Measurements from ENCODE around the gene SLC33A1.
"Not testable (repeated sequence)": the region's sequence is repeated elsewhere in the genome, so short reads cannot be mapped to it uniquely, and the experiment has no call there.

SLC33A1 gene

GRCh38 chr3:155862290-155862982, 8.2 kb upstream of the SLC33A1 start:
- DNase-seq (ENCODE audit: low read depth, low spot score) = not testable (repeated sequence)

GRCh38 chr3:155861476-155862183, 7.4 kb upstream of the SLC33A1 start:
- DNase-seq (ENCODE audit: low read depth, low spot score) = no peak

DNA sequence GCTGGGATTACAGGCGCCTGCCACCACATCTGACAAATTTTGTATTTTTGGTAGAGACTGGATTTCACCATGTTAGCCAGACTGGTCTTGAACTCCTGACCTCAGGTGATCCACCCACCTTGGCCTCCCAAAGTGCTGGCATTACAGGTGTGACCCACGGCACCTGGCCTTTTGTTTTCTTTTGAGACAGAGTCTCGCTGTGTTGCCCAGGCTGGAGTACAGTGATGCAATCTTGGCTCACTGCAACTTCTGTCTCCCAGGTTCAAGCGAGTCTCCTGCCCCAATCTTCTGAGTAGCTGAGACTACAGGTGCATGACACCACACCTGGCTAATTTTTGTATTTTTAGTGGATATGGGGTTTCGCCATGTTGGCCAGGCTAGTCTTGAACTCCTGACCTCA, 6.2 kb upstream of the SLC33A1 start:
- not testable (repeated sequence) for DNase-seq (ENCODE audit: low read depth, low spot score)

DNA sequence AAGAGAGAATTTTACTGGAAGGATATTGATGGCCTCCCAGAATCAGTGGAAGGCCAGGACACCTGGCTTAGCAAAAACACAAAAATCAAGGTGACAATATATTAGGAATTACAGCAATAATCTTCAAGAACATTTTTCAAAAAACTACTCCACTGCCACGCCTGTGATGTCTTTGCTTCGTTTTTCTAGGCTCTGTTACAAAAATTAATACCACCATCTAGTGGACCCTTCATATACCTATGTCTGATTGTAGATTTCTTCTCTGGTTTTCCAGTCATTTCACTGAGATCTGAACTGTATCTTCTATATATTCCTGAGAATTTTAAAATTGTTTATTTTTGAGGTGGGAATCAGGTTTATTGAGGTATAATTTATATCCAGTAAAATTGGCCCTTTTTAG, 5.6 kb upstream of the SLC33A1 start:
- DNase-seq (ENCODE audit: low read depth, low spot score) = no peak

- no peak for DNase-seq (ENCODE audit: low read depth, low spot score)
Observed at GRCh38 chr3:155853214-155854140, 750 bp downstream of the SLC33A1 start.

DNA sequence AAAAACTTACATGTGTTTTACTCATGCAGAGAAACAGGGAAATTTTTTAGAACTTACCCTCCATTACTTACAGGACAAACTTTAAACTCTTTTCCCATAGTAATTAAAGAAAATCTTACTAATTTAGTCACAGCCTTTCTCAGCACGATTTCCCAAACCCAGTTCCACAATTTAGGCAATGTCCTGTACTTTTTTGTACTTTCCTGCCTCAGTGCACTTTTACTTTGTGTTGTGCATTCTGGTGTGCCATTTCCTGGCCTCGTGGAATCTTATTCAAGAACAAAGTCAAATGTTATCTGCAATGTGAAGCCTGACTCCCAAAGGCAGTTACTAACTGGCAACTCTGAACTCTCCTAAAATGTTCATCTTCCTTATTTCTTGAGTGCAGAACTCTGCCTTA, 1.9 kb downstream of the SLC33A1 start:
- DNase-seq (ENCODE audit: low read depth, low spot score) = no peak

- DNase-seq (ENCODE audit: low read depth, low spot score) = not testable (repeated sequence)
Observed at GRCh38 chr3:155849404-155849803, 4.8 kb downstream of the SLC33A1 start.

DNA sequence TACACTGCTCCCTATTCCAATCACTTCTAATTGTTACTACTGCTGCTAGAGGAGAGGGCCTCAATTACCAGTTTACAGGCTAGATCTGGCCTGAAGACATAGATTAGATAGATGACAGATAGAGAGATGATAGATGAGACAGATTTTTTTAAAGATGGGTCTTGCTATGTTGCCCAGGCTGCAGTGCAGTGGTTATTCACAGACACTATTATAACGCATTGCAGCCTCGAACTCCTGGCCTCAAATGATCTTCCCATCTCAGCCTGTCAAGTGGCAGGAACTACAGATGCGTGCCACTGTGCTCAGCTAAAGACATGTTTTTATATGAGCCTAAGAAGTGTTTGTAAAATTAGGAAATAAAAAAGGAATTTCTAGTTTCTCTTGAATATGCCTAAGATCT, 6.2 kb downstream of the SLC33A1 start:
- DNase-seq (ENCODE audit: low read depth, low spot score) = no peak

- DNase-seq (ENCODE audit: low read depth, low spot score) = no peak
Observed at GRCh38 chr3:155846119-155846518, 8.1 kb downstream of the SLC33A1 start.

DNA sequence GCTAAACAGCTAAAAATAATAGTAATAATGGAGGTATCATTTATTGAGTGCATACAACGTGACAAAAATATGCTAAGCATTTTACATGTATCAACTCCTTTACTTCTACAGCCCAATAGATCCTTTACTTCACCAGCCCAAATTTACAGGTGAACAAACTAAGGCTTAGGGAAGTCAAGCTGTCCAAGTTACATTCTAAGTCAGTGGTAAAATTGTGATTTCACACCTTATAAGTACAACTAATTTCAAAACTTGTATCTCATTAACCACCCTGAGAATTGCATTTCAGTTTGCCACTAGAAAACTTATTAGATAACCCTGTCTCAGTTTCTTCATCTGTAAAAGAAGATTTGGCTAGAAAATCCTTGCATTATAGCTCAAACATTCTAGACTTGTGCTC, 10.7 kb downstream of the SLC33A1 start:
- no peak for DNase-seq (ENCODE audit: low read depth, low spot score)

DNA sequence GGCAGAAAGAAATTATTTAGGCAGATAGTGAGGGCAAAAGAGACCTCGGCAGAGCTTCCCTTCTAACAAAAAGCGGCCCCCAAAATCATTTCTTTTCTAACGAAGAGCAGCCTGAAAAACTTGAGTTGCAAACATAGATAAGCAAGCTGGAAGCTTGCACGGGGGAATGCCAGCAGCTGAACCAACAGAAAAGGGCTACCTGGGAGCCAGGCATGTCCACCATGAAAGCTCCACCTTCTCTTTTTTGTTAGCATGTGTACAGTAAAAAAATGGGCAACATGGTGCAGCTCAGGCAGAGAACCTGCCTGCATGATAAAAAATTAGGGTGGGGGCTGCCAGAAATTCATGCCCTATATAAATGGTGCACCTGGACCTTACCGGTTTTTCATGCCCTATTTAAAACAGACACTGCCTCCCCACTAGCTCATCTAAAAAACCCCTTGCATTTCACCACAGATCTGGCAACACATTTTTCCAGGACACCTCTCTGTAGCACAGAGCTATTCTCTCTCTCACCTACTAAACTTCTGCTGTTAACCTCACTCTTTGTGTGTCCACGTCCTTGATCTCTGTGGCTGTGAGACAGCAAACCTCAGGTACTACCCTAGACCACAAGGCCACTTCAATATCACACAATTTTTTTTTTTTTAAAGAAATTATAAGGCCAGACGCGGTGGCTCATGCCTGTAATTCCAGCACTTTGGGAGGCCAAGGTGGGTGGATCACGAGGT, 18.7 kb downstream of the SLC33A1 start:
- DNase-seq (ENCODE audit: low read depth, low spot score) = no peak

DNA sequence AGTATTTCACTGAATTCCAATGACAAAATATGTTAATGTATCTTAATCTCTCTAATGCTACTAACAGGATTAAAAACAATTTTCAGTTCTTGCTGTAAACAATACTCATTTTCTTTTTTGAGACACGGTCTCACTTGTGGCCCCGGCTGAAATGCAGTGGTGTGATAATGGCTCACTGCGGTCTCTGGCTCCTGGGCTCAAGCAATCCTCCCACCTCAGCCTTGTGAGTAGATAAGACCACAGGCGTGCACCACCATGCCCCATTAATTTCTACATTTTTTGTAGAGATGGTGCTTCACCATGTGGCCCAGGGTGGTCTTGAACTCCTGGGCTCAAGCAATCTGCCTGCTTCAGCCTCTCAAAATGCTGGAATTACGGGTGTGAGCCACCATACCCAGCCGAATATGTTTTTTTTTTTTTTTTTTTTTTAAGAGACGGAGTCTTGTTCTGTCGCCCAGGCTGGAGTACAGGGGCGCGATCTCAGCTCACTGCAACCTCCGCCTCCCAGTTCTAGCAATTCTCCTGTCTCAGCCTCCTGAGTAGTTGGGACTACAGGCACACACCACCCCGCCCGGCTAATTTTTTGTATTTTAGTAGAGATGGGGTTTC, 25.6 kb downstream of the SLC33A1 start:
- not testable (repeated sequence) for DNase-seq (ENCODE audit: low read depth, low spot score)

GRCh38 chr3:155815030-155815545, 39.1 kb downstream of the SLC33A1 start:
- DNase-seq (ENCODE audit: low read depth, low spot score) = no peak

DNA sequence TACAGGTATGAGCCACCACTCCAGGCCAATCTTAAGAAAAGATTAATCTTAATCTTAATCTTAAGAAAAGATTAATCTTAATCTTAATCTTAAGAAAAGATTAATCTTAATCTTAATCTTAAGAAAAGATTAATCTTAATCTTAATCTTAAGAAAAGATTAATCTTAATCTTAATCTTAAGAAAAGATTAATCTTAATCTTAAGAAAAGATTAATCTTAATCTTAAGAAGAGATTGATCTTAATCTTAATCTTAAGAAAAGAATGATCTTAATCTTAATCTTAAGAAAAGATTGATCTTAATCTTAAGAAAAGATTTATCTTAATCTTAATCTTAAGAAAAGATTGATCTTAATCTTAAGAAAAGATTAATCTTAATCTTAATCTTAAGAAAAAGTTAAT, 41.0 kb downstream of the SLC33A1 start:
- DNase-seq (ENCODE audit: low read depth, low spot score) = not testable (repeated sequence)

DNA sequence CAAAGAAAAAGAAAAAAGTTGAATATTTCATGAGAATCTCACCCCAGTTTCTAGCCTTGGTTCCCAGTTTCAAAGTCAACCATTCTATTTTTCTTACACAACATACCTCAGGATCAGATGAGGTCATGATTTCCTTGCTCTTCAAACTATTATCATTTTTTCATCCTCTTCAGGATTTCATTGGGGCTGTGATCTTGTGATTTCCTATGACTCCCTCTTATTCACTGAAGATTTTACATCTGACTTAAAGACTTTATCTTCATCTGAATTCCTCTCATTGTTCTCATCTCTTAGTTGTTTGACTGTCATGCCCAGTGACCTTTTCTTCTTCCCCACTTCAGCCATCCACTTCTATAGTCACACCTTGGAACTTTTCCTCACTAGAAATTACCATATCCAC, 45.0 kb downstream of the SLC33A1 start:
- DNase-seq (ENCODE audit: low read depth, low spot score) = no peak

- DNase-seq (ENCODE audit: low read depth, low spot score) = no peak
Observed at GRCh38 chr3:155807823-155808222, 46.4 kb downstream of the SLC33A1 start.

DNA sequence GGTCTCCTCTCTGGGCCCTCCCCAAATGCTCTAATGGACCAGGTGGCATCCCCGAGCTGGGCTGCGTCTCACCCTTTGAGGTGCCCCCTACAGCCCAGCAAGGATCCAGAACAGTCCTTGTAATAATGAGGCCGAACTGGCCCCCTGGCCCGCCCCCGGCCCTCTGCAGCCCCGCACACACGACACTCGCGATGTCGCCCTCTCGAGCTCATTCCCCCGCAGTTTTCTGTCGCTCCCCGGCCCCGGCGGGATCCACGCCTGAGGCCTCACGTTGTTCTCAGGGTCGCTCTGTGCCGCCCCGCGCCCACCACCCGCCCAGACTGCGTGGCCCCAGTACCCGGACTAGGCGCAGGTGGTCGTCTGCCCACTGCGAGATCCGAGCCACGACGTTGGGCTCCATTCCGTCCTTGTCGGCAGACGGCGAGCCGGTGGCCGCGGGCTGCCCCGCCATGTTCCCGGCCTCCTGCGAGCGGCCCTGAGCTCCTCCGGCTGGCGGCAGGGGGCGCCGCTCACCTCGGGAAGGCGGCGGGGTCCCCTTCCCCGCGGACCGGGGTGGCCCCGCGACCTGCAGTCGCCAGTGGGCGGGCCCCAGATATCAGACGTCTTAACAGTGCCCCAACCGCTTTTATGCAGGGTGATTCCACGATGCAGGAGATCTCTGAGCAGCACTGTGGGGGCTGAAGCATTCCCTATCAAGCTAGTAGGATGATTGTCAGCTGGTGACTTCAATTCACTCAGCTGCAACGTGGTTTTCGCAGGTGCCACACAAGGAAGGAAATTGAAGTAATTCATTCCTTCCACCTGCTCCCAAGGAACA, 48.2 kb downstream of the SLC33A1 start, which contains the start of gene C3orf33:
TSS of gene C3orf33 (minus strand) at position 477 of the 817 bp plus-strand sequence. CDS start at position 451, 26 bp downstream.
- peak; percentile 49 for DNase-seq (ENCODE audit: low read depth, low spot score)

DNA sequence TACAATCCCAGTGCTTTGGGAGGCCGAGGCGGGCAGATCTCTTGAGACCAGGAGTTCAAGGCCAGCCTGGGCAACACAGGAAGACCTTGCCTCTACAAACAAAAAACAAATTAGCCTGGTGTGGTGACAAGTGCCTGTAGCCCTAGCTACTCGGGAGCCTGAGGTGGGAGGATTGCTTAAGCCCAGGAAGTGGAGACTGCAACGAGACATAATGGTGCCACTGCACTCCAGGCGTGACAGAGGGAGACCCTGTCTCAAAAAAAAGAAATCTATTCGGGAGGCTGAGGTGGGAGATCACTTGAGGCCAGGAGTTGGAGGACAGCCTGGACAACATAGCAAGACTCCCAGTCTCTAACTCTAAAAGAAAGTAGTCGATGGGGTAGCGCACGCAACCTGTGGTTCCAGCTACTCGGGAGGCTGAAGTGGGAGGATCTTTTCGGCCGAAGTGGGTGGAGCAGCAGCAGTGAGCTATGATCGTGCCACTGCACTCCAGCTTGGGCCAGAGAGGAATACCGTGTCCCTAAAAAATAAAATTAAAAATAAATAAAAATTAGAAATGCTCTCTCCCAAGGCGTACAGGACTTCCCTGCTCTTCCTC, 48.9 kb downstream of the SLC33A1 start:
- no peak for DNase-seq (ENCODE audit: low read depth, low spot score)

DNA sequence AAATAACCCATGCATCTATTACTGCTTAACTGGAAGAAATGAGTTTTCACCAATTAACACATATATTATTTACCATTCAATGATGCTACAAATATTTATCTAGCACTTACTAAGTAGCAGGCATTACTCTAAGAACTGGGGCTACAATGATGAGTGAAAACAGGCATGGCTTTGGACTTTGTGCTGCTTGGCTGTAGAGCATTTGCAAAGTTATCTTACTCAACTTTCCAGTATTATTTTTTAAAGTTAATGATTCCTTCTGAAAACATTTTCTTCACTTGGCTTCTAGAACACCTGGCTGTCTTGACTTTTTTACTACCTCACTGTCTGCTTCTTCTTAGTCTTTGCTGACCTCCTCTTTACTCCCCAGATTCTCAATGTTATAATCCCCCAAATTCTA, 49.9 kb downstream of the SLC33A1 start:
- no peak for DNase-seq (ENCODE audit: low read depth, low spot score)
